Vein endothelial cell (primary cell): ENCODE data around the gene TRAF4. TPM values are rescaled to one million over a fixed set of nuclear protein-coding genes. Genes with fewer than 3 reads are reported as not detected.

ENCODE experiments used
- small RNA-seq: library from RNA; depleted of rRNA; stranded (forward); fragments of <200 nt; gene quantifications from one replicate; pipeline ENCODE3, GENCODE V24; 2012
- total RNA-seq: library from RNA; depleted of rRNA; stranded (reverse); fragments of >200 nt; gene quantifications from 2 replicates; pipeline ENCODE4 v1.2.3, GENCODE V29; 2012

The TRAF4 gene
- total RNA-seq: 49.8 and 64.0 TPM in 2 replicates

GRCh38 chr17:28743243-28744103, at the start of gene TRAF4:
Gene TRAF4 (plus strand): TSS chr17:28744011. CDS start chr17:28744113, 102 bp downstream.

GRCh38 chr17:28711723-28712031, 32.1 kb upstream of the TRAF4 start, which contains the start of gene PROCA1:
Gene PROCA1 (minus strand): TSS chr17:28711888. CDS start chr17:28711660, 228 bp downstream.

GRCh38 chr17:28717578-28718332, 26.1 kb upstream of the TRAF4 start, which contains the start of gene RAB34:
Gene RAB34 (minus strand): TSS chr17:28717868. CDS start chr17:28717266, 602 bp downstream.

GRCh38 chr17:28726226-28726626, 17.6 kb upstream of the TRAF4 start, which contains the start of gene TLCD1:
Gene TLCD1 (minus strand): TSS chr17:28726233. CDS start chr17:28726097, 136 bp downstream.

GRCh38 chr17:28728364-28729200, 15.2 kb upstream of the TRAF4 start, which contains the start of gene NEK8:
Gene NEK8 (plus strand): TSS chr17:28728788. CDS start chr17:28728814, 26 bp downstream.

Small RNAs within 50 kb of the gene (small RNA-seq; reads per million reads assigned to genes)
- not detected for gene SNORD42A
- gene SNORD42B: 0.16 reads per million
- gene SNORD4A: not detected
- gene SNORD4B: not detected

Other genes with a start within 250 kb of the TRAF4 start
- not detected in 2 replicates for gene FOXN1, start 237.7 kb upstream of the TRAF4 start, total RNA-seq
- gene UNC119, start 191.4 kb upstream of the TRAF4 start, total RNA-seq: 23.1 and 27.1 TPM in 2 replicates
- 56.3 and 63.7 TPM in 2 replicates for gene PIGS, start 172.5 kb upstream of the TRAF4 start, total RNA-seq
- gene ALDOC, start 167.1 kb upstream of the TRAF4 start, total RNA-seq: 12.4 and 22.5 TPM in 2 replicates
- 20.9 and 31.7 TPM in 2 replicates for gene SPAG5, start 145.0 kb upstream of the TRAF4 start, total RNA-seq
- 4.2 and 8.7 TPM in 2 replicates for gene RSKR, start 129.8 kb upstream of the TRAF4 start, total RNA-seq
- 184 and 187 TPM in 2 replicates for gene BLTP2, start 98.9 kb upstream of the TRAF4 start, total RNA-seq
- 38.6 and 39.8 TPM in 2 replicates for gene SDF2, start 82.1 kb upstream of the TRAF4 start, total RNA-seq
- 56.6 and 60.1 TPM in 2 replicates for gene SUPT6H, start 81.8 kb upstream of the TRAF4 start, total RNA-seq
- gene PROCA1, start 32.1 kb upstream of the TRAF4 start, total RNA-seq: 0.86 and 1.3 TPM in 2 replicates
- gene RAB34, start 26.1 kb upstream of the TRAF4 start, total RNA-seq: 25.3 and 42.1 TPM in 2 replicates
- gene RPL23A, start 24.0 kb upstream of the TRAF4 start, total RNA-seq: 509 and 527 TPM in 2 replicates
- 1.8 and 2.3 TPM in 2 replicates for gene TLCD1, start 17.8 kb upstream of the TRAF4 start, total RNA-seq
- gene NEK8, start 15.2 kb upstream of the TRAF4 start, total RNA-seq: 1.5 and 2.0 TPM in 2 replicates
- gene FAM222B, start 98.8 kb downstream of the TRAF4 start, total RNA-seq: 17.3 and 17.7 TPM in 2 replicates
- gene ERAL1, start 111.0 kb downstream of the TRAF4 start, total RNA-seq: 45.0 and 47.4 TPM in 2 replicates
- 92.9 and 102 TPM in 2 replicates for gene FLOT2, start 153.7 kb downstream of the TRAF4 start, total RNA-seq
- gene DHRS13, start 159.1 kb downstream of the TRAF4 start, total RNA-seq: 4.8 and 5.9 TPM in 2 replicates
- gene PHF12, start 207.5 kb downstream of the TRAF4 start, total RNA-seq: 27.4 and 34.3 TPM in 2 replicates